Measurements from ENCODE around the gene CFDP1.
A peak's percentile ranks its signal among the peaks of the same experiment; 100 is the strongest.

Gene CFDP1

GRCh38 chr16:75292691-75293090 is 140.6 kb downstream of the CFDP1 start:
- no peaks in the 10 kb centered on the region for H3K79me2 ChIP-seq (ENCODE audit: insufficient read depth, low read length)
- no peak overlapping the region for H3K4me3 ChIP-seq (ENCODE audit: low read length, poor library complexity, severe bottlenecking)
- H3K9me3 ChIP-seq (ENCODE audit: insufficient read depth, low read depth, low read length) = no peaks in the 10 kb centered on the region
- no peak overlapping the region for H3K4me2 ChIP-seq (ENCODE audit: low read depth, low read length, poor library complexity, severe bottlenecking)
- TF ChIP-seq CTCF (conservative IDR thresholded peaks at IDR 0.05; ENCODE audit: low read length) (no peak), EZH2phosphoT487 (IDR thresholded peaks at IDR 0.05; ENCODE audit: borderline replicate concordance) (no peak)
- peaks cover 16% of the 10 kb centered on the region for H3K4me1 ChIP-seq (ENCODE audit: insufficient read depth, low read length, poor library complexity, severe bottlenecking)
- no peak overlapping the region for H3K9ac ChIP-seq (ENCODE audit: low read depth, low read length, poor library complexity, severe bottlenecking)
- no peaks in the 10 kb centered on the region for H3K27me3 ChIP-seq (ENCODE audit: insufficient read depth, low read length, poor library complexity, severe bottlenecking)
- H2AFZ ChIP-seq (ENCODE audit: low read length) = no peak overlapping the region
- no peaks in the 10 kb centered on the region for H4K20me1 ChIP-seq (ENCODE audit: insufficient read depth, low read length, poor library complexity, severe bottlenecking)
- H3K36me3 ChIP-seq (ENCODE audit: insufficient read depth, low read length) = peaks cover 5% of the 10 kb centered on the region; the same call in 1 of the 2 replicates
- H3K9me2 ChIP-seq (replicated peaks; ENCODE audit: low read depth, low read length) = no peaks in the 10 kb centered on the region
- H3F3A ChIP-seq (ENCODE audit: low read depth) = no peaks in the 10 kb centered on the region

GRCh38 chr16:75289189-75289588 is 144.1 kb downstream of the CFDP1 start:
- Histone ChIP-seq H3K36me3 (ENCODE audit: insufficient read depth, low read length) (peaks cover 5% of the 10 kb centered on the region; the same call in 1 of the 2 replicates), H3F3A (ENCODE audit: low read depth) (no peaks in the 10 kb centered on the region), H3K4me1 (ENCODE audit: insufficient read depth, low read length, poor library complexity, severe bottlenecking) (peaks cover 29% of the 10 kb centered on the region), H2AFZ (ENCODE audit: low read length) (no peak overlapping the region), H4K20me1 (ENCODE audit: insufficient read depth, low read length, poor library complexity, severe bottlenecking) (no peaks in the 10 kb centered on the region), H3K9me2 (replicated peaks; ENCODE audit: low read depth, low read length) (no peaks in the 10 kb centered on the region), H3K4me2 (ENCODE audit: low read depth, low read length, poor library complexity, severe bottlenecking) (peak overlapping the region; percentile 54), H3K9ac (ENCODE audit: low read depth, low read length, poor library complexity, severe bottlenecking) (peak overlapping the region; percentile 16), H3K79me2 (ENCODE audit: insufficient read depth, low read length) (no peaks in the 10 kb centered on the region), H3K9me3 (ENCODE audit: insufficient read depth, low read depth, low read length) (no peaks in the 10 kb centered on the region), H3K4me3 (ENCODE audit: low read length, poor library complexity, severe bottlenecking) (peak overlapping the region; percentile 40), H3K27me3 (ENCODE audit: insufficient read depth, low read length, poor library complexity, severe bottlenecking) (peaks cover 11% of the 10 kb centered on the region)
- TF ChIP-seq CTCF (conservative IDR thresholded peaks at IDR 0.05; ENCODE audit: low read length) (no peak), EZH2phosphoT487 (IDR thresholded peaks at IDR 0.05; ENCODE audit: borderline replicate concordance) (no peak)

- H2AFZ ChIP-seq (ENCODE audit: low read length) = no peak overlapping the region
- H3K4me1 ChIP-seq (ENCODE audit: insufficient read depth, low read length, poor library complexity, severe bottlenecking) = peaks cover 29% of the 10 kb centered on the region
- no peaks in the 10 kb centered on the region for H3K9me3 ChIP-seq (ENCODE audit: insufficient read depth, low read depth, low read length)
- H4K20me1 ChIP-seq (ENCODE audit: insufficient read depth, low read length, poor library complexity, severe bottlenecking) = no peaks in the 10 kb centered on the region
- H3K9me2 ChIP-seq (replicated peaks; ENCODE audit: low read depth, low read length) = no peaks in the 10 kb centered on the region
- TF ChIP-seq EZH2phosphoT487 (IDR thresholded peaks at IDR 0.05; ENCODE audit: borderline replicate concordance) = no peak; the same call in 1 of the 2 replicates
- no peak for TF ChIP-seq CTCF (conservative IDR thresholded peaks at IDR 0.05; ENCODE audit: low read length)
- H3K9ac ChIP-seq (ENCODE audit: low read depth, low read length, poor library complexity, severe bottlenecking) = peak overlapping the region; percentile 16
- no peaks in the 10 kb centered on the region for H3F3A ChIP-seq (ENCODE audit: low read depth)
- peak overlapping the region; percentile 54 for H3K4me2 ChIP-seq (ENCODE audit: low read depth, low read length, poor library complexity, severe bottlenecking)
- H3K27me3 ChIP-seq (ENCODE audit: insufficient read depth, low read length, poor library complexity, severe bottlenecking) = peaks cover 11% of the 10 kb centered on the region
- peaks cover 5% of the 10 kb centered on the region; the same call in 1 of the 2 replicates for H3K36me3 ChIP-seq (ENCODE audit: insufficient read depth, low read length)
- peak overlapping the region; percentile 40 for H3K4me3 ChIP-seq (ENCODE audit: low read length, poor library complexity, severe bottlenecking)
- no peaks in the 10 kb centered on the region for H3K79me2 ChIP-seq (ENCODE audit: insufficient read depth, low read length)
Measured at GRCh38 chr16:75288596-75289120, 144.6 kb downstream of the CFDP1 start.

Measured in Loucy (cell line).